ENCODE data around the gene BRD4.

The BRD4 gene

GRCh38 chr19:15316498-15316897, 15.8 kb downstream of the BRD4 start:
- DNase-seq = no peak

DNA sequence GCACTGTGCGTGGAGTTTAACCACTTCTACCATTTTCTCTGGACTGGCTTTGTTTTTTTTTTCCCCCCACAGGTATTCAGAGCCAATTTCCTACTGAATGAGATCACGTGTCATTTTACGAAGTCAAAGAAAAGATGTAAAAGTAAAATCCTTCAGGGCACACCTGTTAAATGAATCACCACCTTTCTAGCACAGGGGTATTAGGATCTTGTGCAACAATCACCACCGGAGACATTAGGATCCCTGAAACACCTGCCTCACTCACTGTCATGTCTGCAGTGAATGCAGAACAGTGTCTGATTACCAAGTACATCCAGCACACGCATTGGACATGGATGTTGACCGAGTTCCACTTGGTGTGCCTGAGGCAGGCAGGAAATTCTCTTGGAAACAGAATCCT, 17.2 kb downstream of the BRD4 start:
- no peak for DNase-seq

- no peak for DNase-seq
These were observed 18.6 kb downstream of the BRD4 start for GRCh38 chr19:15313649-15314279.

DNA sequence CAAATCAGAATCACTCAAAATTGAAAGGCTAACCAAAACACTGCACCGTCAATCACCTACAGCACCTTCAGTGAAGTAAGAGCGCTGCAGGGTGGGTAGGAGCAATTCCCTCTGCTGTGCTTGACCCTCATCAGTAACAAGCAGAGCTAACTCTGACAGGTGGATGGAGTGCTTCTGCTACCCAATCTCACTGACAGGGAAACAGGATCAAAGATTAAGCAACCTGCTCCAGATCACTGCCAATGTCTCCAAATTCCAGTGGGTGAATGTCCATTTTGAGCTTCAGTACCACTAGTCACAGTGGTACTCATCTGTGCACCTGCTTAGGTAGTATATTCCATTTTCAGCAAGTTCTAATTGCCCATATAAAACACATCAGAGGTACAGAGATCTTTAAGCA, 25.2 kb downstream of the BRD4 start:
- DNase-seq = no peak

DNA sequence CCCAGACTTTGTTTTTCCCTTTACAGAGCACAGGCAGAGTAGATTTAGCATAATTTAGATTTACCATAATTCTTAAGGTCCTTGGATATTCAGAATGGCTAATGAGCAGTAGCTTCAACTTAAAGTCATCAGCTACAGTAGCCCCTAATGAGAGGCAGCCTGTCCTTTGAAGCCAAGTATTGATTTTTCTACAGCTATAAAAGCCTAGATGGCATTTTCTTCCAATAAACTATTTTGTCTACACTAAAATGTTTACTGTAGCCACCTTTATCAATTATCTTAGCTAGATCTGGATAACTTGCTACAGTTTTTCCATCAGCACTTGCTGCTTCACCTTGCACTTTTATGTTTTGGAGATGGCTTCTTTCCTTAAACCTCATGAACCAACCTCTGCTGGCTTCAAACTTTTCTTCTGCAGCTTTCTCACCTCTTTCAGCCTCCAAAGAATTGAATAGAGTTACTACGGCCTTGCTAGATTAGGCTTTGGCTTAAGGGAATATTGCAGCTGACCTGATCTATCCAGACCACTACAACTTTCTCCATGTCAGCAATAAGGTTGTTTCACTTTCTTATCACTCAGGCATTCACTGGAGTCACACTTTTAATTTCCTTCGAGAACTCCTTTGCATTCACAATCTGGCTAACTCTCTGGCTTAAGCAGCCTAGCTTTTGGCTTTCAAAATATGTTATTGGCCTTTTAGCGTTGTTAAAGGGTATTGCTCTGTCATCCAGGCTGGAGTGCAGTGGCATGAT, 26.6 kb downstream of the BRD4 start:
- DNase-seq = no peak

DNA sequence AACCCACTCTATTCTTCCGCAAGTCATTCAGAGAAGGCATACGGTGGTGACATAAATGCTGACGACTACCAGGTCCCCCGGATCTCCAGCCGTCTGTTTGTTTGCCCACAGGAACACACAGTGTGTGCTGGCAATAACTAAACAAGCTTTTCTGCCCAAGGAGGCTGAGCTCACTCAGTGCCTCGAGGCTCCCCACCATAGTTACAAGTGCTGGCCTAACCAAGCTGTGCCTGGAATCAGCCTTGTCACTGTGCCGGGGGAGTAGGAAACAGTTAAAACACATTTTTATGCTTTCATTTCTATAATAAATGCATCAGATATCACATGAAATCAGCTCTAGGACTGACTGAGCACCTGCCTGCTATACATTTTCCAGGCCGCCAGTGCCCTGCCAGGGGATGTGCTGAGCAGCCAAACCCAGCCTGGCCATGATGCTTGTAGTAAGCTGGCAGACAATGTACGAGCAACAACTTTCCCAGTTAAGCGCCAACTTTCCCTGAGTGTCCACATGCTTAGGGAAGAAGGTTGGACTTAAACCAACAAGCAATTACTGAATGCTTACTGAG, 28.1 kb downstream of the BRD4 start:
- DNase-seq = peak in 1 of 51 donors; percentile 51

- no peak for DNase-seq
These were observed 29.1 kb downstream of the BRD4 start for GRCh38 chr19:15303105-15303780.

- no peak for DNase-seq
These were observed 31.7 kb downstream of the BRD4 start for GRCh38 chr19:15300533-15301197.

DNA sequence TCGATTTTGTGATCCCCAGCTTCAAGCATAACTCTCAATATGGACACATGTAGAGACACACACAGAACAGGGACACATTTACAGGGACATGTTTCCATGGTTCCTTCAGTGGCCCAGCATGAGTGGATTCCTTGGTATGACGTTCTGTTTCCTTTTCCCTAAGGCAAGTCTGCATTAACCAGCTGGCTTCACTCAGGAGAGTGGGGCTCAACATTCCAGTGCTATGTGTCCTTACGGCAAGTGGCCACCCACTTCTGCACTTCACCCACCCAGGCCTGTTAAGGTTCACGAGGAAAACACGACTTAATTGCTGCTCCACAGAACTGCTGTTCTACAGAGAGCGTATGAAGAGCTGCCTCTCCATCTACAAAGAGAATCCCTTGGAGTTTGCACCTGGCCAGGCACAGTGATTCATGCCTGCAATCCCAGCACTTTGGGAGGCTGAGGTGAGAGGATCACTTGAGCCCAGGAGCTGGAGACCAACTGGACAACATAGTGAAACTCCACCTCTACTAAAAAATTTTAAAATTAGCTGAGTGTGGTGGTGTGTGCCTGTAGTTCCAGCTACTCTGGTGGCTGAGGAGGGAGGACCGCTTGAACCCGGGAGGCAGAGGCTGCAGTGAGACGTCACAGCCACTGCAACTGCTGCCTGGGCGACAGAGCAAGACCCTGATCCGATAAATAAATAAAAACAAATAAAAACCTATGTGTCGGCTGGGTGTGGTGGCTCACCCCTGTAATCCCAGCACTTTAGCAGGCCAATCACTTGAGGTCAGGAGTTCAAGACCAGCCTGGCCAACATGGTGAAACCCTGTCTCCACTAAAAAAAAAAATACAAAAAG, 32.5 kb downstream of the BRD4 start:
- no peak for DNase-seq

- DNase-seq = no peak
These were observed 33.3 kb downstream of the BRD4 start for GRCh38 chr19:15298847-15299567.

GRCh38 chr19:15297416-15298224, 34.7 kb downstream of the BRD4 start:
- no peak for DNase-seq

DNA sequence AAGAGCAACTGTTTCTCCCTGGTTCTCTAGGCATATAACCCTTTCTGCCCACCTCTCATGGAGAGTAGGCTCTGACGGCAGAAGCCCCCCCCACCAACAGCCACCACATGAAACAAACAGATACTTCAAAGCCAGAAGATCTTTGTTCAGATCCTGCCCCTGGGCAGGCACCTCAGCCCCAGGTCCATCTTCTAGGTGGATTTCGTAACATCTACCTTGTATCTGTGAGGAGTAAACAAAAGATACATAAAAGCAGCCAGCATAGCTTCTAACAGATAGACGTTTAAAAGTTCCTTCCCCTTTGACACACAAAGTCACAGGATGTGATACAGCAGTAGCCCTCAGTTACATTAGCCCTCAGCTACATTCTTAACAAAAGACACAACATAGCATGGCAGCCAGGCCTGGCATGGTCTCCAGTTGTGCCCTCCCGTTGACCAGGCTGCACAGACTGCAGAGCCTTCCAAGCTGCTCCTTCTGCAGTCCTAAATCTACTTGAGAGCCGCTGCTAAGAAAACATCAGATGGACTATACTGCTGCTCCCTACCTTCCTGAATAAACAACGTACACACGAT, 35.4 kb downstream of the BRD4 start:
- no peak for DNase-seq

GRCh38 chr19:15296353-15296752, 36.0 kb downstream of the BRD4 start:
- DNase-seq = peak in 2 of 51 donors; percentile 10 to 11

DNA sequence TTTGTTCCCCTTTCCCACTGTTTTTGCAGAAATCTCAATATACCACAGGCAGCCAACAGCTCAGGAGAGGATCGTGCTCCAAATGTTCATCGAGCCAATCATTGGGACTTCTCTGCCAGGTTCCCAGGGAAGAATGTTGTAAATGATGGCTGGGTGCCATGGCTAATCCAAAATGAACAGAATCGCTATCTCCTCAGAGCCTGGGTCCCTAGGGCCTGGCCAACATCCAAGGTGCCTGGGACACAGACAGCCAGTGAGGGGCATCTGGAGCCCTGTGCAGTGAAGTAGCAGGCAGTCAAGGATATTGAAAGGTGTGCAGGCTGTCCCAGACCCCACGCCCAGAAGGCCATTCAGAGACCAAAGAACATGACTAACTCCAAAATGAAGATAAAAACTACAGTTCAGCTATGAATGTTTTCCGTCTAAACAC, 37.8 kb downstream of the BRD4 start:
- peak in 1 of 51 donors; percentile 17 for DNase-seq

DNA sequence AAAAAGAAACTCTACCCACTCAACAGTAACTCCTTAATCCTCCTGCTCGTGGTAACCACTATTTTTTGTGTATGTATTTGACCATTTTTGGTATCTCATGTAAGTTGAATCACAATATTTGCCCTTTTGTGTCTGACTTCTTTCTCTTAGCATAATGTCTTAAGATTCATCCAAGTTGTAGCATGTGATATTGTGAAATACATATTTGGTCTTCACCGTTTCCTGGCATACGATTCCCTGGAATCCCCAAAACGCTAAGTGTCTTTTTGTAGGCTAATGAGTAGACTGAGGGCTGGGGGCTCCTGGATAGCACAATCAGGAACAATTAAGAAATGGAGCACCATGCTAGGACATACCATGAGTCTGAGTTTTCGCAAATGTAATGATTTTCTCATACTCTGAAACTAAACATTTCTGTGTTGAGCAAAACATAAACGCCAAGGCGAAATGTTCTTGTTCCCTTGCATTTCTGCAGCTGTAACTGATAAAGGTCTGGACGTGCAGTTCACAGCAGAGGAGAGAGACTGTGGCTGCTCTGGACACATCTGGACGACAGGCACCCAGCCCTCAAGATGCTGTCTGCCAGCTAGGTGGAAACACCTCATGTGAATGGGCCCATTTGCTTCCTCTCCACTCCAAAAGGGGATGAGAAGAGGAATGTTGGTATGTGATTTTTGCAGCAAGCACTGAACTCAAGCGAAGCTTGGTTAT, 38.4 kb downstream of the BRD4 start:
- no peak for DNase-seq

- no peak for DNase-seq
These were observed 39.3 kb downstream of the BRD4 start for GRCh38 chr19:15292847-15293582.

- DNase-seq = no peak
These were observed 40.2 kb downstream of the BRD4 start for GRCh38 chr19:15292140-15292539.

All from hypothalamus (tissue), 51 donors.